GM18951 (cell line): Measurements from ENCODE around the gene KAT2B.
A peak's percentile ranks its signal among the peaks of the same experiment; 100 is the strongest.
"Not testable (repeated sequence)": the region's sequence is repeated elsewhere in the genome, so short reads cannot be mapped to it uniquely, and the experiment has no call there.

ENCODE experiments used
- POLR2A ChIP-seq: IDR thresholded peaks from 4 replicates; pipeline ENCODE4 v1.6.1; 2011; ENCODE audit warnings: mild to moderate bottlenecking; ENCODE audit not compliant: insufficient read length, insufficient read depth; ENCODE audit errors: extremely low read depth
- in situ Hi-C: fragments of 300-500 bp; cut with MboI; formaldehyde crosslinking; loops from one replicate; pipeline ENCODE4 v1.12.0; 2022; ENCODE audit warnings: low sequenced_read_pairs, mixed read lengths, inconsistent platforms; ENCODE audit not compliant: unreplicated experiment

KAT2B gene

DNA sequence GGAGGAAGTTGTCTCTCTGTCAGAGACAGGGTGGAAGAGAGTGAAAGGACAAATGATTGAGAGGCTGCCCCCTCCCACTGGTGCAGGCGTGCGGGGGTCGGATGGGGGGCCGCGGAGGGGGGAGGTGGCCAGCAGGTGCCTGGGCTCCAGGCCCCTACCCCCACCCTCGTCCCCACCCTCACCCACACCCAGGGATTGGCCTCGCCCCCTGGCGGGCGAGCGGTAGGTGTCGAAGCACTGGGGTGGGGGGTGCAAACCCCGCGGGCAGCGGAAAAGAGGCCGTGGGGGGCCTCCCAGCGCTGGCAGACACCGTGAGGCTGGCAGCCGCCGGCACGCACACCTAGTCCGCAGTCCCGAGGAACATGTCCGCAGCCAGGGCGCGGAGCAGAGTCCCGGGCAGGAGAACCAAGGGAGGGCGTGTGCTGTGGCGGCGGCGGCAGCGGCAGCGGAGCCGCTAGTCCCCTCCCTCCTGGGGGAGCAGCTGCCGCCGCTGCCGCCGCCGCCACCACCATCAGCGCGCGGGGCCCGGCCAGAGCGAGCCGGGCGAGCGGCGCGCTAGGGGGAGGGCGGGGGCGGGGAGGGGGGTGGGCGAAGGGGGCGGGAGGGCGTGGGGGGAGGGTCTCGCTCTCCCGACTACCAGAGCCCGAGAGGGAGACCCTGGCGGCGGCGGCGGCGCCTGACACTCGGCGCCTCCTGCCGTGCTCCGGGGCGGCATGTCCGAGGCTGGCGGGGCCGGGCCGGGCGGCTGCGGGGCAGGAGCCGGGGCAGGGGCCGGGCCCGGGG lies at the start of gene KAT2B:
TSS of gene KAT2B (plus strand) at position 682 of the 783 bp plus-strand sequence. CDS start at position 714, 32 bp downstream.
- TF ChIP-seq POLR2A, result peak; percentile 64
- in situ Hi-C loops, result no loop called here

DNA sequence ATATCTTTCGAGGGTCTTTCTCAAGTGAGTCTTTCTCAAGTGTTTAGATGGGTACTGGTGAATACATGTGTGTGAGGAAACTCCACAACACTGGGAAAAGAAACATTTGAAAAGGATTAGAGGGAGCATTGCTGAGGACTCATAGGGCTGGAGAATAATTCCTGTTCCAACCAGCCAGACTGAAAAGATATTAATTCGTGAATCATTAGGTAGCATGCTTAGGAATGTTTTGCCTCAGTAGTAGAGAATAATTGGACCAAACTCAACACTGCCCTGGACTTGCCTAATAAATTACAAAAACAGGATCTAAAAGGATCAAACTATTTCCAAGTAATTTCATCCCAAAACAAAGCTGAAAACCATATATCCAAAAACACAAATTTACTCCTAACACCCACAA lies 45.5 kb upstream of the KAT2B start:
- TF ChIP-seq POLR2A, result no peak
- in situ Hi-C loops, result no loop called here

DNA sequence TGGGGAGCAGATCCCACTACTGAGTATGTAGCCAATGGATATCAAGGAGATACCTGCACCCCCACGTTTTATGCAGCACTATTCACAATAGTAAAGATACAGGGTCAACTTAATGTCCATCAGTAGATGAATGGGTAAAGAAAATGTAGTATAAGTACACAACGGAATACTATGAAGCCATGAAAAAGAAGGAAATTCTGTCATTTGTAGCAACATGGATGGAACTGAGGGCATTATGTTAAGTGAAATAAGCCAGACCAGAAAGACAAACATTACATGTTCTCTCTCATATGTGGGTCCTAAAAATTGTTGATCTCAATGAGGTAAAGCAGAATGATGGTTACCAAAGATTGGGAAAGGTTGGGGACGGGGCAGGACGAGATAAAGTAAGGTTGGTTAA lies 42.7 kb upstream of the KAT2B start:
- in situ Hi-C loops, result no loop called here
- TF ChIP-seq POLR2A, result no peak

DNA sequence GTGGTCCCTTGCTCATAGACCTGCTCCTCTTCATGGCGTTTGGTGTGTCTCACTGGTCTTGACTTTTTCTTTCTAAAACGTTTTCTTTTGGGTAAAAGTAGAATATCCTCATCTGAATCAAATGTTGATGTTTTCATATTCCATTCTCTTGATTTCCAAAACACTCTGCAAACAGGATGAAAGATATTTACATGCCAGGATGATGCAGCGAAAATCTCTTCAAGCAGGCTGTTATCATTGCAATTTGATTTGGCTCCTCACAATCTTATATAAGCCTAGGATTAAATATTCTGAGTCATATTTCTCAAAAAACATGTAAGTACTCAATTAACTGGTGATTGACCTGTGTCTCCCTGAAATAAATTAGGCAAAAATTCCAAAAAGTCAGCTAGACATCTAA lies 38.3 kb upstream of the KAT2B start:
- in situ Hi-C loops, result no loop called here
- no peak for TF ChIP-seq POLR2A

DNA sequence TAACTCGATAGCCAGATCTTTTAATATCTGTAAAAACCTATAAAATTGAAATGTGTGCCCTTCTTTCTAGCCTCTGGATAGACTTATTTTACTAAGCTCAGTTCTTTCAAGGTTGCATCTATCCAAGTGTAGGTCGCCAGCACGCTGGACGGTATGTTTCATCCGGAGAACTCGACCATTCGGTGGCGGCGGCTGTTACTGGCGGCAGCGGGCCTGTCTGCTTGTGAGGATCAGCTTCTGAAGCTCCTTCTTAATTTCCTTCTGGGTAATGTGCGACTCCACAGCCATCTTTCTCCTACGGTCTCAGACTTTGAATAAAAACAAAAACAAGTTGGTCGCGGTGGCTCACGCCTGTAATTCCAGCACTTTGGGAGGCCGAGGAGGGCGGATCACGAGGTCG lies 32.3 kb upstream of the KAT2B start:
- in situ Hi-C loops, result no loop called here
- no peak for TF ChIP-seq POLR2A

DNA sequence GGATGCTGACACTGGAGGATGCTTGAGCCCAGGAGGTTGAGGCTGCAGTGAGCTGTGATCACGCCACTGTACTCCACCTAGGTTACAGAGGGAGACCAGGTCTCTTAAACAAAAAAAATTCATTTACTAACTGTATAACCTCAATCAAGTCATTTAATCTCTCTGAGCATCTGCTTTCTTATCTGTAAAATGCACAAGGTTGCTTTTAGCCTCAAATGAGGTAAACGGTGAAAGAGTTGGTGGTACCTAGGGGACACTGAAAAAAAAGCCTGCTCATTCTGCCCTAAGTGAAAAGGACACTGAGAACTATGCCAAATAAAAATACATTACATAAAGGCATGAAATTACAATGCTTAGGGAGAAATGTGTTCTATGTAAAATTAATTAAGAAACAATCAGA lies 31.6 kb upstream of the KAT2B start:
- in situ Hi-C loops, result no loop called here

DNA sequence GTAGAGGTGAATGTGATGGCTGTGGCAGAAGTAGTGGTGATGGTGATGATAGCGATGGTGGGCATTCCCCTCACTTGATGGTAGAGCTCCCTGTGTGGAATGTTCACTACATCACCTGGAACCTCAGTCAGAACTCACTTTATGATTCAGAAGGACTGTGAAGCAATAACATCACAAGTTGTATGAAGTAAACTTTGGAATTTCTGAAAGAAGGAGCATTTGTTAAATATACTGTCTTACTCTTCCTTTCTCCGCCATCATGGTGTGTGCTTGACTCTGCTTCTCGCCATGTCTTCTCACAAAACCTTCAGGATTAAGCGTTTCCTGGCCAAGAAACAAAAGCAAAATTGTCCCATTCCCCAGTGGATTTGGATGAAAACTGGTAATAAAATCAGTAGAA lies 28.1 kb upstream of the KAT2B start, which contains the start of gene PP2D1:
TSS of gene PP2D1 (minus strand) at position 101 of the 400 bp plus-strand sequence. CDS start 192 bp downstream, outside the sequence.
- in situ Hi-C loops, result no loop called here
- no peak for TF ChIP-seq POLR2A

More for the DNA sequence above, 31.6 kb upstream of the KAT2B start:
- no peak for TF ChIP-seq POLR2A

DNA sequence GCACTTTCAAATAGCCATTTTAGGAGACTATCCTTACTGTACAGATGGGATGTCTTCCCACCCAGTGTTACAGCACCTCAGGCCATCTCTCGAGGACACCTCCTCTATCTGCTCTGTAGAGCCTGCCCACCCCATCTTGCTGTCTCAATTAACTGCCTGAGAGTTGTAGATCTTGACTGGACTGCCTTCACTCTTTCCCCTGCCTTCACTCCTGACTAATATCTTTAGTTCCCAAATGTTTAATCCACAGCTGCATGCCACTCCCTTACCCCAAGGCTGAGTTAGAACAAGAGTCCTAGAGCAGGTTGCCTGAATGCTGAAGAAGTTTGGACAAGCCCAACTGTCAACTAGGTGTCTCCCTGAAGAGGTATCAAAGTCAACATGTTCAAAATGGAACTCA lies 26.9 kb upstream of the KAT2B start:
- TF ChIP-seq POLR2A, result no peak
- in situ Hi-C loops, result no loop called here

DNA sequence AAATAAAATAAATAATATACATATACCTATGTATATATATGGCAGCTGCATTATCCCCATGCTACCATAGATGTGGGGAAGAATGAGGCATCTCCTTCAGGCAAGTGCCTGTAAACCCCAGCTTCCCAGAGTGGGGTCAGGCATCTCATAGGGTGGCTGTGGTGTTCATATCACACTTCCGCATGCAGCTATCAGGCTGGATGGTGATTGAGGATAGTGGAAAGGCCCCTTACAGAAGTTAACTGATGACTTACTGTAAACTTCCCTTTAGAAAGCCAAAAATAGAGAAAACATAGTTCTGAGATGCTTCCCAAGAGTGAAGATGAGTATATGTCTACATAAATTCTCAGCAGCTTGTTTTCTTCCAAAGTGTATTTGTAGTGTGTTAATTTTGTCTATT lies 24.7 kb upstream of the KAT2B start:
- in situ Hi-C loops, result no loop called here
- no peak for TF ChIP-seq POLR2A

DNA sequence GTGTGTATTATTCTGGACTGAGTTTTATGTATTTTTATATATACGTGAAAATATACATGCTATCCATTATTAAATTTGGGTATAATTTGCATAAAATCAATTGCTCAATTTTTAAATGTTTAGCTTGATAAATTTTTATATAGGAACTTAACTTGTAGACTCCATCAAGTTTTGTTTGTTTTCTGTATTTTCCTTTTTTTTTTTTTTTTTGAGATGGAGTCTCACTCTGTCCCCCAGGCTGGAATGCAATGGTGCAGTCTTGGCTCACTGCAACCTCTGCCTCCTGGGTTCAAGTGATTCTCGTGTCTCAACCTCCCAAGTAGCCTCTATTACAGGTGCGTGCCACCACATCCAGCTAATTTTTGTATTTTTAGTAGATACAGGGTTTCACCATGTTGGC lies 24.2 kb upstream of the KAT2B start:
- in situ Hi-C loops, result not testable (repeated sequence)

DNA sequence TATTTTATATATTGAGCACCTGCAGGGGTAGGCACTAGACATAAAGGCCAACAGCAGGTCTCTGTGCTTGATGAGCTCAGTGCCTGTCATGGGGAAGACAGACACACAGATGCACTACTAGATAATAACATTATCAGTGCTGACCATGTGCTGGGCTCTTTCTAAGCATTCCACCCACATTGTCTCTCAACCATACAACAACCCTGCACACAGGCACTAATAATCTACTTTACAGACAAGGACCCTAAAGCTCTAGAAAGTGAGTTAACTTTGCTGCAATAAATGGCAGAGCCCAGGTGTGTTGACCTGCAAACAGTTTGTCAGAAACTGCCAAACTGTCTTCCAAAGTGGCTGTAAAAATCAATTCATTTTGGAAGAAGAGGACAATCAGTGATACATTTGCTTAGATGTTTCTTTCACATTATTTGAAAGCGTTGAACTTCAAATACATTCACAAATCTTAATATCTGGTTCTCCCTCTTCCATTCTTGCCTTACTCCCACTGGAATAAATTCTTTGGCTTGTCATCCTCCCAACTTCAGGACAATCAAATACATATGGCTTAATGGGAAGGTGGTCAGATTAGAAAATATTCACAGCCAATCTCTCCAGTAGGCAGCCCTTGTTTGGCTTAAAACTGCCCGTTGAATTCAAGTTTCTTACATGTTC lies 17.2 kb upstream of the KAT2B start:
- no peak for TF ChIP-seq POLR2A
- in situ Hi-C loops, result no loop called here

DNA sequence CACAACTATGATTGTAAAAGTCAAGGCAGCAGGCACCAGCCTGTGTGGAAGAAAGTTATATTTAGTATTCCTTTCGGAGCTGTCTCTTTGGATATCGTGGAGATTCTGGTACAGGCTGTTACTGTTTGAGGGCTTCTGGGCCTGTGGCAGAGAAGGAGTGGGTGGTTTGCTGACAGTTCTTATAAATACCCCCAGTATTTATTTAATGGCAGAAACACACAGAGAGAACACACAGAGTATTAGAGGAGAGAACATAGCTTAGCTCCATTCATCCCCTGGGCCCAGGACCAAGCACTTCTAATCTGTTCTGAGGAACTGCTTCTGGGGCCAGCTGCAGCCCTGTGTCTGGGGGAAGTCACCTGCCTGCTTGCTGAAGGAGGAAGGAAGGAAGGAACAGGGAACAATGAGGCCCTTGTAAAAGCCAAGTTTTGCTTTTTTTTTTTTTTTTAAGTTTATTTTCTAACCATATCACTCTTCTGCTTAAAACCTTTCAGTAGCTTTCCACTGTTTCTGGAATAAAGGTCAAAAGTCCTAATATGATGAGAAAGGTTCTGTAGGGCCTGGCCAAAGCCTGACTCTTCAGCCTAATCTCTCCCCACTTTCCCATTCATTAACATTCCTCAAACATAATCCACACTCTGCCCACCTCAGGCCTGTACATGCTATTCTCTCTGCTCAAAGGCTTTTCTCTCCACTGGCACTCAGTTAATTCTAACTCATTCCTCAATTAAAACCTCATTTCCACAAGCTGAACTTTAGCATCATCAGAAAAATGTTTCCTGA lies 16.4 kb upstream of the KAT2B start:
- no peak for TF ChIP-seq POLR2A
- in situ Hi-C loops, result no loop called here

DNA sequence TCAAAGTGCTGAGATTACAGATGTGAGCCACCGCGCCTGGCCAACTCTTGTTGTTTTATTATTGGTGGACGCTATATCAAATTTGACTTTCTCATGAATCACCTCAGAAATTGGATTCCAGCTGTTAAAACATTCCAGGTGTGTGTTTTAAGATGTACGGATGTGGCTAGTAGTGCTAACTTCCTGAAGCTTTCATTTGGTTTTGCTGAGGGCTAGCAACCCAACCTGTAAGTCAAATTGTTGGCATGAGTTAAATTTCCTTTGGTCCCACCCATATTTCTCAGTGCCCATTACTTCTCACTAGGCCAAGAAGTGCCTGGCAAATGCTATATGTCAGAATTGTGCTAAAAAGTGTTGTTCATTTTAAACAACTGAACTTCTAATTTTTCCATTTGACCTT lies 13.1 kb upstream of the KAT2B start:
- in situ Hi-C loops, result no loop called here
- TF ChIP-seq POLR2A, result no peak
